ENCODE measurements around the gene CXCR4.
"Not testable (repeated sequence)": the region's sequence is repeated elsewhere in the genome, so short reads cannot be mapped to it uniquely, and the experiment has no call there.

CXCR4 gene

DNA sequence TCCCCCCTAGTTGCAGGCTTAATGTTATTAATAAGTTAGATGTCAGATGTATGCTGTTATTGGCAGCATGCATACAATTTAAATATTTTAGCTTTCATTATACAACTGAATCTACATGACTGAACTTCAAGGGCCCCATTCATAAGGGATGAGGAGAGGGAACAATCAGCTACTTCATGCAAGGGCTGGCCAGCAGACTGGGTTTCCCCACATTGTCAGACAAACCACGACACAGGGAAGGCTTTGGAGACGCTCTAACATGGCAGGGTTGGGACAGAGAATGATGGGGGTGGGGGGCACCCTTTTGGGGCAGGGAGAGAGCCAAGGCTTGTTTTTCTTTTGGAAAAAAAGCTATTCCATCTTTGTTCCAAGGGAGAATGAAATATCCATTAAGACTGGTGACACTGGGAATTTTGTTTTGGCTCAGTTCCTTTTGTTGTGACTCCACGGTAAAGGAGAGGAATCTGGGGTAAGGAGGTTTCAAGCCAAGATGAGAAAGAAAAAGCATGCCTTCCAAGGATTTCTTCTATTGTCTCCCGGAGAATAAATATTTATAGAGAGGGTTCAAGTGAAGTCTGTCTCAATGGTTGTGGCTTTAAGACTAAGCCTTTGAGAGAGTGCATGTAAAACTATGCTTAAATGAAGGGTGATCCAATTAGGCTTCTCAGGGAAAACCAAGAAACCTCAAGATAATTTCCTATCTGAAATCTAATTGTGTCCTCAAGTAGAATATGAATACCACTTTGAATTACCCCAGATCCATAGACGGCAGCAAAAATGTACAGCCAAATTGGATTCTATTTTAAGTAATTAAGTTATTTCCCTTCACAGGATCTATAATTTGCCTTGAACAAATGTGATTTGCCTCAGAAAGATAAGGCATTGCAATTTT, 5.4 kb downstream of the CXCR4 start:
- DNase-seq, result no peak

DNA sequence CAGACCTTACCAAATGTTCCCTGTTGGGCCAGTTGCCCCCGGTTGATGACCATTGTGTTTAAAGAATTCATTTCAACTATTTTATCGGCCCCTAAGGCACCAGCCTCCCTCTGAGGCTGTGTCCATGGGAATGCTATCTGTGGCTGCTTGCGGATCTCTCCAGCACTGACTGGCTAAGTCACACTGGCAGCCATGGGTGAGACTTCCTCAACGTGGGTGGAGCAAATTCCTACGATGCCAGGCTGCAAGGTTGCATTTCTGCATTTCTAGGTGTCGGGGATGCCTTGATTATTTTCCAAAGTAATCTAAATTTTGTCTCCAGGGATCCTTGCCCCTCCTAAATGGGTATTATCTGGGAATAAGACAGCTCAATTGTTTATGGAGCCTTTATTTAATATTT, 6.2 kb downstream of the CXCR4 start:
- no peak for DNase-seq

GRCh38 chr2:136110526-136110925, 7.4 kb downstream of the CXCR4 start:
- DNase-seq, result no peak

DNA sequence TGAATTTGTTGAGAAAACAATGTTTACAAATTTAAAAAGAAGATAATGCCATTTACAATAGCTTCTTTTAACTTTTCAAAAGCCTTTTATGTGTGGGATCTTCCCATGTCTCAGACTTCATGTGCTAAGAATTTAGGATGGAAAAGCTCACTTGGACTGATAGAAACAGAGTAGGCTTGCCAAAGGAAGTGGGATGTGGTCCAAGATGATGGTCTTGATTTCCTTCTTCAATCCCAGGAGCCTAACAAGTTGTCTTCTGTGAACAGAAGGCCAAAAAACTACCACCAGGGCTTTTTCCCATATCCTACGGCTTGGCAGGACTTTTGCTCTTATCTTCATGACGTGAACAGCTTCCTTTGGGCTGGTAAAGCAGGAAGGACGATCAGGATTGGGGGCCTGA, 9.5 kb downstream of the CXCR4 start:
- DNase-seq, result no peak

GRCh38 chr2:136107051-136108033, 10.6 kb downstream of the CXCR4 start:
- no peak for DNase-seq

- no peak for DNase-seq
Observed at GRCh38 chr2:136106505-136106904, 11.4 kb downstream of the CXCR4 start.

- DNase-seq, result no peak
Observed at GRCh38 chr2:136104977-136105376, 13.0 kb downstream of the CXCR4 start.

DNA sequence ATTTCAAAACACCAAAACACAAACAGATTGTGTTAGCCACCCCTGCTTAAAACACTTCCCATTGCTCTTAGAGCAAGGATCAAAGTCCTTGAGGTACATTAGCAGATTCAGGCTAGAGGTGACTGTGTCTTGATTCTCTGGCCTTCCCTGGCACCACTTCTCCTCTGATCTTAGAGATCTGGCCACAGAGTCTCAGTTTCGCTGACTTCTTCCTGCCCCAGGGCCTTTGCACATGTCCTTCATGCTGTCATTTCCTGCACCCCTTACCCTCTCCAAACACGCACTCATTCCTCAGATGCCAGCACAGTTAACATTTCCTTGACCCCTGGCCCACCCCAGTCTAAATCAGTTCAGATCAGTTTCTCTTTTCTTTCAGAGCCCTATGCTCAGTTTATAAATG, 16.9 kb downstream of the CXCR4 start:
- DNase-seq, result no peak

DNA sequence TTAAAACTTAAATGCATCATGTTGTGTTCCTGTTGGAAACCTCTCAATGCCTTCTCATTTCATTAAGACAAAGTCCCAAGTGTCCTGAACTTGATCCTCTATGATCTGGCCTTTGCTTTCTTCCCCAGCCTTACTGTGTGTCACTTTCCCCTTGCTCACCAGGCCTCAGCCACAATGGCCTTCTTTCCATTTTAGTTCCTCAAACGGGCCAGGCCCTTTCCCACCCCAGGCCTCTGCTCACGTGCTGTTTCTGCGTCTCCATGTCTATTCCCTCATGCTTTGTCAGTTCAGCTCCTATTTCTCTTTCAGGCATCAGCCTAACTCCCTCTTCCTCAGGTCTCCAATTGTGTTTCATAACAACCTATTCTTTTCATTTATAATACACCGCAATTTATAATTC, 19.5 kb downstream of the CXCR4 start:
- no peak for DNase-seq

DNA sequence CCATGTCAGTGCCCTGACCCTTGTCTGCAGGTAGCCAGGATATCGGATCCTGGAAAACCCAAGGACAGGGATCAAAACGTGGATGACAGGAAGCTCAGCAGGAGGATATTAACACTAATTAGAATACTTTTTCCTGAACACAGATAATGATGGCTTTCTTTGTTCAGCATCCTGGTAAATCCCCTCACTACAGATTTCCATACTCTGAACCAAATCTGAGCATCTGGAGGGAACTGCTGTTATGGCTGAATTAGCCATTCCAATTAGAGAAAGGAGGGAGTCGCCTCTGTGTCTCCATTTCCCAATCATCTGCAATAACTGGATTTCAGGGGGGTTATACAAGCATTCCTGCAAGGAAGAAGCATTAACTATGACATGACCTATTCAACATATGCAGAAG, 24.4 kb downstream of the CXCR4 start:
- no peak for DNase-seq

DNA sequence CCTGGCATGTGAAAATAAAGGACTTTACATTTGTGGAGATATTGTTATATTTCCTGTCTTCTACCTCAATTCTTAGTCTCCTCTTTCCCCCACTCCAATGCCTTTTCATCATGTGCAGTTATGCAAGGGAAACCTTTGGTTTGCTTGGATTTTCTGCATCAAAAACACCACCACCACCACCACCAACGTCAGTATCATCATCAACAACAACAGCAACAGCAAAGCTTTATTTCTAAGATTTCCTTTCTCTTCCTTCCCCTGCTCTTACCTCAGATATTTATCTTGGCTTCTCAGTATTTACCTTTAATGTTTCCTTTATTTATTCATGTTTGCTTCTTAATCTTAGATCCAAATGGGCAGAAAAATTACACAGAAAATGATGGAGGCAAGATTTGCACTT, 26.1 kb downstream of the CXCR4 start:
- no peak for DNase-seq

GRCh38 chr2:136087901-136088460, 30.0 kb downstream of the CXCR4 start:
- not testable (repeated sequence) for DNase-seq

GRCh38 chr2:136086253-136087016, 31.5 kb downstream of the CXCR4 start:
- no peak for DNase-seq

GRCh38 chr2:136085453-136086209, 32.3 kb downstream of the CXCR4 start:
- no peak for DNase-seq

- no peak for DNase-seq
Observed at GRCh38 chr2:136081582-136082210, 36.3 kb downstream of the CXCR4 start.

DNA sequence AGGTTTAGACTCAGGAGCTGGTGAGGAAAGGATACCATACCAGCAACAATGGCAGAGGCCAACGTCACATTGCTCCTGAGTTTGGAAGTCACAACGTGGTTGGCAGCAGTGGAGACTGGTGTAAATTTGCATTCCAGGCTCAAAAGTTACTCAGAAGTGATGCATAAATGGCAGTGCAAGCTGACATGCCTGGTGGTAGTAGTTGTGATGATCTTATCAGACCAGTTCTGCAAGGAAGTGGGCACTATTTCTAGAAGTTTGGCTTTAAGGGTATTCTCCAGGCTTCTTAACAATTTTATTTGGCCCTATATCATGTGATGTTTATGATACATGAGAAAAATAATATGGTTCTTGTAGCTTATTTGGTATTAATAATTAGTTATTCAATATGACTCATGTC, 37.8 kb downstream of the CXCR4 start:
- DNase-seq, result no peak

GRCh38 chr2:136077107-136077506, 40.8 kb downstream of the CXCR4 start:
- no peak for DNase-seq

- no peak for DNase-seq
Observed at GRCh38 chr2:136075476-136075875, 42.5 kb downstream of the CXCR4 start.

DNA sequence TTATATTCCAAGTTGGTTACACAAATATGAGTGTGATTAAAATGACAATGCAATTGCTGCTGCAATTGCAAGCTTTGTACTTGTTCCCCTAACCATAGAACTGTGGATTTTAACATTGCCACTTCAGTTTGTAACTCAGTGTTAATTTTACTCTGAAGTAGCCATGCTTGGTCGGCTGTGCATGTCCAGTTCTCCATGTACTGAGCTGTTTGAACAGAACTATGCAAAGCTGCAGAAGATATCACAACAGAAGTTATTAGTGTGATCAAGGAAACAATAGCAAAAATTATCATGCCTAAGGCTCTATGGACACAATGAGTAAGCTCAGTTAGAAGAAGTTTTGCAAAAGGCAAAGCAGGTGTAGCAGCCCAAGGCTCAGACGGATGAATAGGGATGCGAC, 45.3 kb downstream of the CXCR4 start:
- DNase-seq, result no peak

- not testable (repeated sequence) for DNase-seq
Observed at GRCh38 chr2:136071887-136072286, 46.1 kb downstream of the CXCR4 start.

DNA sequence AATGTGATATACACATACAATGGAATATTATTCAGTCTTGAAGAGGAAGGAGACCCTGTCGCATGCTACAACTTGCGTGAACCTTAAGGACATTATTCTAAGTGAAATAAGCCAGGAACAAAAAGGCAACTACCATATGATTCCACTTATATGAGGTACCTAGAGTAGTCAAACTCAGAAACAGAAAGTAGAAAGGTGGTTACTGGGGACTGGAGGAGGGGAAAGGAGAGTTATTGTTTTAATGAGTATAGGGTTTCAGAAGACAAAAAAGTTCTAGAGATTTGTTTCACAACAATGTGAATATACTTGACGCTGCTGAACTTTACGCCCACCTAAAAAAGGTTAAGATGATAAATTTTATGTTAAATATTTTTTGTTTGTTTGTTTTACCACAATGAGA, 47.0 kb downstream of the CXCR4 start:
- no peak for DNase-seq
